Stimulated activated CD4-positive, alpha-beta T cell treated with anti-CD3 and anti-CD28 coated beads, Interleukin-4, amount 100 ng/mL, for 48 hours (primary cell): Measurements from ENCODE around the gene NACC2.

Experiments
- DNase-seq, 2 donors: peaks; one replicate each; pipeline ENCODE4 v3.0.0-alpha.2; 2020; ENCODE audit warnings: low read depth in 2 of 2

Gene NACC2

DNA sequence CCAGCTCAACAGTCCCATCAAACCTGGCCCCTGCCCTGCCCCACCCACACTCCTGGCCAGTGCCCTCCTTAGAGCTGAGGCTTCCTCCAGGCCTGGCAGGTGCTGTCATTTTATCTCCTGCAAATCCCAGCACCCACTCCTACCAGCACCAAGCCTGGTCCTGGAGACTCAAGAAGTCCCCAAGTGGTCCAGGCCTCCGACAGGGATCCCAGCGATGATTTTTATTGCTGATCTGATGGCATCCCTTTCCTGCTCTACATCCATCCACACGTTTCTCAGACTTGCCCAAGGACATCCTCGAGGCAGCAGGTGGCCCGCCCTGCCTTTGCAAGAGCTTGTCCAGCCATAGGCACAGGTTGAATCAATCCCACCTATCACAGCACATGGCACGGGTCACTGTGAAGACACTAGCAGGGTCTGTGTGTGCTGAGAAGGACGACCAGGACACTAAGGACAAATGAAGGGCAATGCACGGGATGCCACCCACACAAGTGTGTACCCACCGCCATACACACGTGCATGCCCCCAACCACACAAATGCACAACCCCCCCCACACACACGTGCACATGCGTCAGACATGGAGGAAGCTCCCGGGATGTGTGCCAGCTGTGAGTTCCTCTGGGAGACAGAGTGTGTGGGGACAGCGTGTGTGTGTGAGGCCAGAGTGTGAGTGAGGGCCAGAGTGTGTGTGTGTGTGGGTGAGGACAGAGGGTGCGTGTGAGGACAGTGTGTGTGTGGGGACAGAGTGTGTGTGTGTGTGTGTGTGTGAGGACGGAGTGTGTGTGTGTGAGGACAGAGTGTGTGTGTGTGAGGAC, 71.5 kb downstream of the NACC2 start:
- no peak for DNase-seq

DNA sequence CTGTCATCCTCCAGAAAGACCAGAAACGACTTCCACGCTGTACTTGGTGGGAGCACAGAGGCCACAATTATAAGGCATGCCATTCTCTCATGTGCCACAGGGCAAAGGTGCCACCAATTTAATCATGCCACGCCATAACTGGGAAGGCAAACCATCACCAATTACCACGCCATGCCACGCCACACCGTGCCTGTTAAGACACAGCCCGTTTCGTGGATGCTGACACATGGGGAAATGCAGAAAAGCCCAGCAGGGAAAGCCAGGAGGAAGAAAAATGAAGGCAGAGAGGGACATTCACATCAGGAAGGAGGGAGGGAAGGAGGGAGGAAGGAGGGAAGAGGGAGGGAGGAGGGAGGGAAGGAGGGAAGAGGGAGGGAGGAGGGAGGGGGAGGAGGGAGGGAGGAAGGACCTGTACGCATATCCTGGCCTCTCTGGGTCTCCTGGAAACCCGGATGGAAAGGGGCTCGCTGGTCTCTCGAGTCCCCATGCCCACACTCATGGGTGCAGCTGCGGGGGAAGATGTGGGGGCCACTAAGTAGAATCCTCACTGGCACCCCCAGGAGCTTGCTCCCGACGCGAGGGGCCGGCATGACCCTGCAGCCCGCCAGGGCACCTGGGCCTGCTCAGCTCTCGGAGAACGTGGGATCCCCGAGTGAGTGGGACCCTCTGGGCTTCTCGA, 72.2 kb downstream of the NACC2 start:
- DNase-seq, result no peak

DNA sequence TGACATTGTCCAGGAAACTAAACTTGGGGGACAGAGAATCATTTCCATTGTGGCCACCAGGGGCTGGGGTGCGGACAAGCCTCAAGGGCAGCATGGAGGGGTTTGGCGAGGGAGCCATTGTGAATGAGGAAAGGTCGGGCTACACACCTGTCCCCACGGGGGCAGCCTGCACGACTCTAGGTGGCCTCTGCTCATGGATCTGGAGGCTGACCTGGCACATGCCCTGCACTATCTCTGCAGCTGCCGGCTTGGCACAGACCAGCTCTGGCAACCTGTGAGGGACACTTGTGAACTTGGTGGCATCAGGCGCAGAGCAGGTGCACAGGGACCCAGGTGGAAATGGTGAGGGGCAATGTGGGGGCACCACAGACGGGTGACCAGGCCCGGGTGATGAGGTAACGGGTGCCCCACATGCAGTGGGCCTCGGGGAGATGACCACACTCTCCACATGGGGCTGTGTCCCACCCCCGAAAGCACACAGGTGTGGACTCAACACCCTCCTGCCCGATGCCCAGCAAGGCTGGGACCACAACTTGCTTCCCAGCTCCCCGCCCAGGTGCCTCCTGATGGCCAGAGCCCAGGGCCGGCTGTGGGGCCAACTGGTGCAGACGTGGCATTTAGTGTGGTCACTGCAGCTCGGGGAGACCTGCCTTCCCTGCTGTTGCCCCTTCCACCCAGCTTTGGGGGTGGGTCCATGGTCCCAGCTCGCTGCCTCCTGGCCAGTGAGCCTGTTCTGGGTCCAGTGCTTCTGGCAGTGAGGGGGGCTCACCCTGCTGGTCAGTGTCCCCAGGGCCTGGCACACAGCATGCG, 73.0 kb downstream of the NACC2 start:
- DNase-seq, result no peak

DNA sequence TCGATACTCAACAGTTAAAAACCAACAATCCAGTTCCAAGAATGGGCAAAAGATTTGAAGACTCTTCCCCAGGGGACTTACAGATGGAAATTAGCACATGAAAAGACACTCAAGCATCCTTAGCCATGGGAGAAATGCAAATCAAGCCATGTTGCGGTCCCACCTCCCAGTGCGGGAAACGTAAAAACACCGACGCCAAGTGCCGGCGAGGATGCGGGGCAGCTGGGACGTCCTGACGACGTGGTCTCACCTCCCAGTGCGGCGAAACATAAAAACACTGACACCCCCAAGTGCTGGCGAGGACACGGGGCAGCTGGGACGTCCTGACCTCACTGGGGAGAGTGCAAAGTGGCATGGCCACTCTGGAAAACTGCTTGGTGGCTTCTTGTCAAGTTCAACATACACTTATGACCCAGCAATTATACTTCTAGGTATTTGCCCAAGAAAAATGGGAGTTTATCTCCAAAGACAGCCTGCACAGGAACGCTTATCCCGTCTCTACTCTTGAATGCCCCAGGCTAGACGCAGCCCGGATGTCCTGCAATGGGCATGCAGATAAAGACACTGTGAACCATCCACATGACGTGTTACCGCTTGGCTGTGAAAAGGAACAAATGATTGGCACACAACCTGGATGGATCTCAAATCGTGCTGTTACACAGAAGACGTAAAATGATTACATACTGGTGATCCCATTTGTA, 73.8 kb downstream of the NACC2 start:
- no peak for DNase-seq

DNA sequence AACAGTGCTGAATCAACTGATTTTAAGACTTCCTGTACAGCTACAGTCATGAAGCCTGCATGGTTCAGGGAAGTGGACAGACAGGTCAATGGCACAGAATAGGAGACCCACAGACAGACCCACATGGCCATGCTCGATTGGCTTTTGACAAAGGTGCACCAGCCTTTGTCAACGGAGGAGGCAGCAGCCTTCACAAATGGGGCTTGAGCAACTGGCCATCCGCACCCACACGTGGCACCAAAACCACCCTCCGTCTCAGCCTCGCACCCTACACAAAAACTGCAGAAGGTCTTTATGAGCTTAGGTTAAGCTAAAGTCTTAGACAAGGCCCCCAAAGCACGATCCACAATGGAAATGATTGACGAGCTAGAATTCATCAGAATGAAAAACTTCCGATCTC, 74.4 kb downstream of the NACC2 start:
- DNase-seq, result no peak

DNA sequence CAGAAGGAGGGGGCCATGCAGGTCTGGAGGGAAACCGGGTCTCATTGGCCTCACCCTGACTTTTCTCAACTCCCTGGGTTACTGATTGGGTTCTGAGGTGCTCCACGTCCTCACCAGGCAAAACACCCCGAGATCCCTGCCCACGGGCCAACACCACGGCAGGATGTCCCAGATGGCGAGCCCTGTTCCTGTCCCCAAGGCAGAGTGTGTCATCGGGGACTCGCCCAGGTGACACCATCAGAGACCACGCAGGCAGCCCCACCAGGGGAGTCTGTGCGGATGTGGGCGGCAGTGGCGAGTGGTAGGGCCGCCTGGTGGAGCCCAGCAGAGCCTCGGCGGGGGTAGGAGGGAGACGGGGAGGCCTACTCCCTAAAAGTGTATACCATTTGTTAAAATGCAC, 74.9 kb downstream of the NACC2 start:
- no peak for DNase-seq

DNA sequence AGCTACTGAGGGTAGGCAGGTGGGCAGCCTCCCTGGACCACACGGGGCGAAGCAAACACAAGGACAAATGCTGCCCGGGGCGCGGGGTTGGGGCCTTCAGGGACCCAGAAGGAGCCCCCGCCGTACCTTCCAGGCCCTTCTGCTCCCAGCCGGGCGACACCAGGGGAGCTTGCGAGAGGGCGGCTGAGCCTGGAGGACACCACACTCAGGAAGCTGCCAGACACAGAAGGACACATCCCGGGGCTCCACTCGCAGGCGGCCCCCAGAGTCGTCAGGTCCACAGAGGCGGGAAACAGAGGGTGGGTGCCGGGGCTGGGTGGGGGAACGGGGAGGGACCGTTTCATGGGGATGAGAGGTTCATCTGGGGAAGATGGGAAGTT, 75.4 kb downstream of the NACC2 start:
- no peak for DNase-seq

DNA sequence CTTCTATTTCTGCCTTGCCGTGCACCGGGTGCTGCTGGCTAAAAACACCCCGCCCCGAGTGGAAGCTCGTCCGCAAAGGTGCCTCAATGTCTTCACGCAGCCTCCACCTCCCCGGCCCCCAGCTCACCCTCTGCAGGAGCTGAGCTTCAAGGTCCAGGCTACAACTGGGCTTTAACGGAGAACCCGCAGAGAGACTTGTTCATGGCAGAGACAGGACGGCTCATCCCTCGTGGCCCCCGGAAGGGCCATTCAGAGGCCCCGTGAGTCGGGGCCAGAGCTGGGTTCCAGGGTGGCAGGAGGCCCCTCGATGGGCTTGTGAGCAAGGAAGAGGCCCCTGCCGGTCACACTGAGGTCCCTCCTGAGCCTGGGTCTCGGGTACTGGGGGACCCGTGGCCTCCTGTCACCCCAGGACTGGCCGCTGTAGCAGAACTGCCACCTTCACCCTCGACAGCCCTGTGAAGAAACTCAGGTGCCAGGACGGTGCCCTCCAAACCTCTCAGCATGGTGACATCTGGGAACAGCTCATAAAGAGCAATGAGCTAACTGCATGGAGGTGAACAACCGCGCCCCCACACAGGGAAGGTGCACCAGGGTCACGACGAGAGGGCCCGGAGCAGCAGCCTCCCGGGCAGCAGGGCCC, 75.9 kb downstream of the NACC2 start:
- DNase-seq, result no peak

DNA sequence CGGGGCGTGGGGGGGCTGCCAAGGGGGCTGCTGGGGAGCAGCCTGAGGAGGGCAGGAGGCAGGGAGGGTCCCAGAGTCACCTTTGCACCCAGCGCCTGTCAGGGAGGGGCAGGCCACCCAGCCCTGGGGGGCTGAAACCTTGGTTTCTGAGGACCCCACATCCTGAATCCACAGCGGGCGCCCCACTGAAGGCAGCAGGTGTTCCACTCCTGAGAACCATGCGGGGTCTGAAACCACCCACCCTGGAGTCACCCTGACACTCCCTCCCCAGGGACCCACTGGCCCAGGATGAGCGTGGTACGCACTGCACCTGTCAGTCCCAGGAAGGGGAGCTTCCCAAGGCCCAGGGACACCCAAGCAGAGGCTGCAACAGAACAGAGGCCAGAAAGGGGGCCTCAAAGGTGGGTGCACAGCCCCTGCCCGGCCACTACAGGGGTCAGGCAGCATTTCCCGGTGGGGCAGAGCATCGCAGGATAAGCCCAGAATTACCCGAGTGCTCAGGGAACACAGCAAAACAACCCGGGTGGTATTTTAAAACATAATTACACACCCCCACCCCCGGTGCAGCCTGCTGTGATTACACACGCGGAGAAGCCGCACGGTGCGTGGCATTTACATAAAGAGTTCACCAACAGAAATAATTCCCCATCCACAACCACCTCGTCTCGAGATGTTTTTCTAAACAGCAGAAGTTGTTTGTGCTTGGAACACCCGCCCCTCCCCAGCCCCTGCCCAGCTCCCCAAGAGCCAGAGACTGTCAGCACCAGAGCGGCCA, 76.6 kb downstream of the NACC2 start:
- DNase-seq, result no peak

DNA sequence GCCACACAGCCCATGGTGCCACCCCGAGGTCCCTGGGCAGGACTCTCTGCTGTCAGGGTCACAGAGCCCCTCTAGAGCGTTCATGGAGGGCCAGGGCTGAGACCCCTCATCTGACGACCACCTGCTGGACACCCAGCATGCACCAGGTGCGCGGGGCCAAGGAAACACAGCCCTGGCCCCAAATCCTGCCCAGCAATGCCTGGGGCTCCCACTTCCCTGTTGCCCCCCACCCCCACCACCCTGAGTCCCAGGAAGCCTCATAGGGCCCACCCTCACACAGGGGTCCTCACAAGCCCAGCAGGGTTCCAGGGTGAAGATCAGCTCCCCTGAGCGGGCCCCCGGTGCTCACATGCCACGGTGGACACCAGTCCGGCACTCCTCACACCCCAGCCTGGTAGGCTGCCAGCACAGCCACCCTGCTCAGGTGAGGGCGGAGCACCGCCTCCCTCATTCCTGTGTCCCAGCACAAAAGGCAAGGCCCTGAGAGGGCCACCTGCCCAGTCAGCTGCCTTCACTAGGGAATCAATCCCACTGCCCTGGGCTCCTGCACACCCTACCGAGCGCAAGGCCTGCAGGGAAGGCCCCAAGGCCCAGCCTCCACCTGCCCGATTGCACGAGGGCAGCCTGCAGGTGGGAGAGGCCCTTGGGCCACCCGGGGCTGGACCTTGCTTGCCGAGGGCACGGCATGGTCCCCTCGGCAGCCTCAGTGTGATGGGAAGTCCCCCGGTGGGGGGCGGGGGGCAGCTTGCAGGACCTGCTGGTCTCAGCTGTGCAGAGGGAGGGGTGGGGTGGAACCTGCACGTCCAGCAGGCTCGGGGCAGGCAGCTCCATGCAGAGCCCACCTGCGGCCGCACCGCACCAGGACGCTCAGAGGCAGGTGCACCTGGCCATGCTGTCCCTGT, 77.5 kb downstream of the NACC2 start:
- DNase-seq, result no peak

DNA sequence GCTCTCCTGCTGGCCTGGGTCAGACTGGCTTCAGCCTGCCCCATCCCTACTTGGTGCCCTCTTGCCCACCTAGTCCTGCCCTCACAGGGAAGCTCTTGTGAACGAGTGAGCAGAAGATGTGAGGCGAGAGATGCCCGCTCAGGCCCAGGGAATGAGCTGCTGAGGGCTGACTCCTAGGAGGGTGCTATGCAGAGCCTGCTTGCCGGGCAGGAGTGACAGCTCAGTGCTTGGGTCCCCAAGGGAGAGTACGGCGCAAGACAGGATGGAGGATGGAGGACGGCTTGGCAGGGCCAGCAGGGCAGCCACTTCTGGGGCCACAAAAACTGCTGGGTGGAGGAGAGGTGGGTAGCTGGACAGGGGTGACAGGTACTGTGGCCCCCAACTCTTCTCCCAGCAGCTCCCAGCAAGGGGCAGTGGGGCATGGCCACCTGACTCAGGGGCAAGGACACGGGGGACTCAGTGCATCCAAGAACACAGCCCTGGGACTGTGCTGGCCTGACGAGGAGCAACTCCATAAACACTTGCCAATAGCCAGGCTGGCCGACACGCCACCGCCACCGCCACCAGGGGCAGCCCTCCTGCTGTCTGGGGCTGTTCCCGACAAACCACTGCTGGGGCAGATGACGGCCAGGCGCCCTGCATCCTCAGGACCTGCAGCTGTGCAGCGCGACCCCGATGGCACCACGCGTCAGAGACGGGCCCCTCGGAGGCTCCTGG, 78.4 kb downstream of the NACC2 start:
- DNase-seq, result no peak

DNA sequence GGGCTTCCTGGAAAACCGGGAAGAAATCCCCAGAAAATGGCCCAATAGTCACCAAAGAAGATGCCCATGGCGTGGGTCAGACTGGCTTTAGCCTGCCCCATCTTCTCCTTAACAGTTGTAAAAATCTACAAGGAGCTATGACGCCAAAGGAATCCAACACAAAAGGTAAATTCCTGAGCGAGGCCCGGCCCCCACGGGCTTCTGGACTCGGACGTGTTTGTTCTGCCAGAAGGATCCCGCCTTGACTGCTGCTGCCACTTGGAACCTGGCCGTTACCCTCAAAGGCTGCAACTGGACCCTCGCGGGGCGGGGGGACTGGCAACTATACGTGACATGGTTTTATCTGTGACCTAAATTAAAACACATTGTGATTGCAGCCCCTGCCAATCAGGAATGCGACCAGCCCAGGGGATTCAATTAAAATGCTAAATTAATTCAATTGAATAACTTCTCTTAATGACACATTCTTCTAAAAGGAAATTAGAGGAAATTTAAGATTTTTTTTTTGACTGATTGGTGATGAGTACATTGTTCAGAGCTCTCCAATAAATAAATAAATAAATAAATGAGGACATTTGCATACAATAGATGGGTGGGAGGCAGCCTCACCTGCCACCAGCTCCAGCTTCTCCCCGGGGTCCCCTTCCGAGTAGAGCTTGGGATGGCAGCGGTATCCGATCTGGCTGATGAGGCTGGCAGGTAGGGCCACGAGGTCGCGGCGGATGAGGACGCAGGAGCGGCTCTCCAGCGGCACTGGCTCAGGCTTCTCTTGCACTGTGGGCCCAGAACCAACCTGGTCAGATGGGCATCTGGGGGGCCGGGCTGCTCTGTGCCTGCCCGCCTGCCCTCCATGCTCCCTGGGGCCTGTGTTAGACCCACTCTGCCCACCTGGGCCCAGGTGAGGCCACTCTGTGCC, 79.2 kb downstream of the NACC2 start:
- DNase-seq, result no peak

DNA sequence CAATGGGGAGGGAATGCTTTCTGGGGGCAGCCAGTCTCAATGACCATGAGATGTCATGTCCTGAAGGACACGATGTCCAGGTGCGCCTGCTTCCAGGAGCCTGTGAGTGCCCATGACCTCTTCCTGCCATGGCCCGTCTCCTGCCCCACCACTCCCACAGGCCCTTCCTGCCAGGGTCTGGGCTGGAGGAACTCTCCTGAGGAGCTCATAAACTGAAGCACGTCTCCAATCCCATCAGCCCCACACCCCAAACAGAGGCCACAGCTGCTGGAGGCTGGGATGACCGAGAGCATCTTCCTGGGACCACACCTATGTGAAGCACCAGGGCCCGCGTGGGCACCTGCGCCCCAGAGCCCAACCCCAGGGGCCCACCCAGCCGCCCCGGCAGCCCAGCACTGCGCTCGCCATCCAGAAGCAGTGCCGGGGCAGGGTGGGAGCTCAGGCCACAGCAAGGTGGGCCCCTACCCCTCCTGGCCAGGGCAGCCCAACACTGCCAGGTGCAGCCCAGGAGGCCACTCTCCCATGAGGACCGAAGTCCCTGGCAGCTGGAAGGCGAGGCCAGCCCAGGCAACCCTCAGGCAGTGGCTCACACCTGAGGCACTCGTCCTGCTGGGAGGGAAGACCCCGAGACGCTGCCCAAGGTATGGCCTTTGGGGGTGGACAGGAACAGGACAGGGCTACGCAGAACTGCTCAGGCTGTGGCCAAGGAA, 80.0 kb downstream of the NACC2 start:
- DNase-seq, result no peak

DNA sequence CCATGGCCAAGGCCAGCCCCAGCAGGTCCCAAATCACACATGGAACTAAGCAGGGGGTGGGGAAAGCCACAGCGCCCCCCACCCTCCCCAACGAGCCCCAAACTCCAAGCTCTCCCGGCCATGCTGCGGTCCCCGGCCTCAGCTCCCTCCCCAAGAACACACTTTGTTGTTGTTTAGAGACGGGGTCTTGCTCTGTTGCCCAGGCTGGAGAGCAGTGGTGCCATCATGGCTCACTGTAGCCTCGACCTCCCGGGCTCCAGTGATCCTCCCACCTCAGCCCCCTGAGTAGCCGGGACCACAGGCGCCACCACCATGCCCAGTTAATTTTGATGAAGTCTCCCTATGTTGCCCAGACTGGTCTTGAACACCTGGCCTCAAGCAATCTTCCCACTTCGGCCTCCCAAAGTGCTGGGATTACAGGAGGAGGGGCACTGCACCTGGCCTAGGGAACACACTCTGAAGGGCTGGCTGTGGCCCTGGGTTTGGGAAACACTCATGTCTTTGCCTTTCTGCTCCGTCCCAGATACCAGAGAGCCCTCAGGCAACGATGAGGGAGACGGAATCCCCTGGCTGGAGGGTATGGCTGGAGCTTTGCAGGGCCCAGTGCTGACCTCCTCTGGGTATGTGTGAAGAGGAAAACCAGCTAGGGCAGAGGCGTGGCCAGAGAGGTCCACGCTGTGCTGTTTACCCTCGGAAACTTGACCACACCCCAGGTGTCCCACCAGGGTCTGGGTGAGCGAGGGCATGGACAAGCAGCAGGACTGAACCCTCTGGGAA, 80.8 kb downstream of the NACC2 start:
- no peak for DNase-seq

DNA sequence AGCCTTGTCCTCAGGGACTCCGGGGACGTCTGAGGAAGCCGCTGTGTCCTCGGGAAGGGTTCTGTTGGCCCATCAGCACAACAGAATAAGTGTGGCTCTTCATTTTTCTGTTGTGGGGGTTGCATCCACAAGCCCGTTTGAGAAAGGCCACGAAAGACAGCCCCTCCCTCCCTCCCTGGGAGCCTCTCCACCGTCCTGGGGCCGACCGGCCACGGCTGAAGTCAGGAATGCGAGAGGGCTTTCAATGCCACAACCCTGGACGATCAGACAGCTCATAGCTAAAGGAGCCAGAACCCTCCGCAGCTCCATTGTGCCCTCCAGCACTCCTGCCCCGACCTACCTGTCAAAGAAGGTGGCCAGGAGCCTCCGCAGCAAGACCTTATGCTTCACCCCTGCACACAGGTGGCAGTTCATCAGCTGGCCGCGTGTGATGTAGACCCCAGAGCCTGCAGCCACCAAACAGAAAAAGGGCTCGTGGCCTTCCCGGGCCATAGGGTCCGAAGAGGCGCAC, 81.5 kb downstream of the NACC2 start:
- DNase-seq, result no peak

DNA sequence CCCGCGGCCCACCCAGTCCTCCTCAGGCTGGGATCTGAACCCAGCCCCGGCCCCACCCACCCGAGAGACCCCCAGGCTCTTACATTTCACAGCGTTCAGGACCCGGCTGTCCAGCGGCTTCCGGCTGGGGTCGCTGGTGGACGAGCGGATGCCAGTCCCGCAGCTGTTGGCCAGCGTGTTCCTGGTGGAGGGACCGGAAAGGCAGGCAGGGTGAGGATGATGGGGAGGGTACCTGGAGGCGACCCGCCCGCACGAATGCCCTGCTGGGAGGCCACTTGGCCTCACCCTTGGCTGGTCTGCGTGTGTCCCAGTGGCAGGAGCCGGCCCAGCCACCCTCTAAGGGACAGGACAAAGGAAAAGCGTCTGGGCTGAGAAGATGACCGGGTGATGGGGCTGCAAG, 82.0 kb downstream of the NACC2 start:
- DNase-seq, result no peak
